GM19351 (cell line): ENCODE results near the gene ARID5B.

Experiments
- ATAC-seq: cut with Tn5 transposase; IDR thresholded peaks from one replicate; pipeline ENCODE4 v1.9.1; 2021; ENCODE audit warnings: mild to moderate bottlenecking, moderate library complexity; ENCODE audit not compliant: unreplicated experiment

ARID5B gene

GRCh38 chr10:62113680-62114079, 212.2 kb downstream of the ARID5B start:
- ATAC-seq = no peak

DNA sequence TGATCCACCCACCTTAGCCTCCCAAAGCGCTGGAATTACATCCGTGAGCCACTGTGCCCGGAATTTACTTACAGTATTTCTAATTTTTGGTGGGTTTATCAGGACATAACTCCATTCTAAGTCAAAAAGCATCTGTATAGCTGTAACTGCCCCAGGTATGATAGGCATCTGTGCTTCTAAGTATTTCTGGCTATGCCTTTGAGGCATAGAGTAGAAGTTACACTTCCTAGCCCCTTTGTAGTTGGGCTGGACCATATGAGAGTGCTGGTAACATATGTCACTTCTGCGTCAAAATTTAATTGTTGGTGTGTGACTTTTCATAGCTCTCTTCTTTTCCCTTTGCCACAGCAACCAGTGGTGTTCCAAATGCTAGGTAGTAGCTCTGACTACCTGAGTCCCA, 213.8 kb downstream of the ARID5B start:
- ATAC-seq = no peak

DNA sequence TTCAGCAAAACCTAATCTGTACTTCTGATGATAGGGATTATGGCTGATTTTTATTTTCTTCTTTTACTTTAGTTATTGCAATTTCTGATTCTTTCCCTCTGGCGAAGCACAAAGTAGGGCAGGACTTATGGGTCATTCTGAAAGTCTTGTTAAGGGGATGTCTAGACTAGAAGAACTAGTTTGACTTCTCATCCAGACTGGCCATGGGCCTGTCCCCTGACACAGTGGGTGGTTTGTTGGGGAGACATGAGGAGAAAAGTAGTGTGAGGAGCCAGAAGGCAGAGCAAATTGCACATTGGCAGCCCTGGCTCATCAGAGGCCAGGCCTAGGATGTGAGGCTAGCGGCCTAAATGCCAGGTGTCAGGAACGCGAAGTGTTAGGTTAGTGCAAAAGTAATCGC, 214.3 kb downstream of the ARID5B start:
- ATAC-seq = no peak

DNA sequence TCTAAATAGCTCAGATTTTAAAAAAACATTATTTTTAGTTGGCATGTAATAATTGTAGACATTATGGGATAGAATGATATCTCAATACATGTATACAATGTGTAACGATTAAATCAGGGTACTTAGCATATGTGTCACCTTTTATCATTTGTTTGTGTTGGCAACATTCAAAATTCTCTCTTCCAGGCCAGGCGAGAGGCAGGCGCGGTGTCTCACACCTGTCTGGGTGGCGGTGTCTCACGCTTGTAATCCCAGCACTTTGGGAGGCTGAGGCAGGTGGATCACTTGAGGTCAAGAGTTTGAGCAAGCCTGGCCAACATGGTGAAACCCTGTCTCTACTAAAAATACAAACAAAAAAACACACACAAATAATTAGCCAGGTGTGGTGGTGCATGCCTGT, 215.4 kb downstream of the ARID5B start:
- no peak for ATAC-seq

DNA sequence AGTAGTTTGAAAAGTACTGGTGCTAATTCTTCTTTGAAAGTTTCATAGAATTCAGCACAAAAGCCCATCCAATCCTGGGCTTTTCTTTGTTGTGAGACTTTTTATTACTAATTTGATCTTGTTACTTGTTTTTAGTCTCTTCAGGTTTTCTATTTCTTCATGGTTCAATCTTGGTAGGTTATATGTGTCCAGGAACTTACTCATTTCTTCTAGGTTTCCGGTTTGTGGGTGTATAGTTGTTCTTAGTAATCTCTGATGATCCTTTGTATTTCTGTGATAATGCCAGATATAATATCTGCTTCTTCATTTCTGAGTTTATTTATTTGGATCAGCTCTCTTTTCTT, 219.7 kb downstream of the ARID5B start:
- no peak for ATAC-seq

GRCh38 chr10:62127975-62128374, 226.5 kb downstream of the ARID5B start:
- no peak for ATAC-seq

GRCh38 chr10:62130948-62131347, 229.4 kb downstream of the ARID5B start:
- ATAC-seq = no peak

DNA sequence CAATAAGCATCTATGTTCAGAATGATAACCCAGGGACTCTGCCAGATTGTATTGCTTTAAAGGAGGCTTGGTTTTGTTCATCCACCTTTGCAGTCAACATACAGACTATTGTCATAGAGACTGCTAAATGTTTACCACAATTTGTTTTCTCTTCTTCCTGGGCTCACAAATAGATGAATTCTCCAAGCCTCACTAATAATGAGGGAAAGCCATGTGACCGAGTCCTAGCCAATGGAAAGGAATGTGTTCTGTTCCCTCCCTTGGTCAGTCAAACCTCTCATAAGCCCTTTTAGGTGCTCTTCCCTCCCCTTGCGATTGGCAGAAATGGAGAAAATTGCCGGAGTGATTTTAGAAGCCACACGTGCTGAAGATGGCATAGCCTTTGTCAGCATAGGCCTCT, 230.2 kb downstream of the ARID5B start:
- ATAC-seq = no peak

- peak; percentile 93 for ATAC-seq
Observed at GRCh38 chr10:62133618-62134017, 232.1 kb downstream of the ARID5B start.

GRCh38 chr10:62136931-62137330, 235.4 kb downstream of the ARID5B start:
- no peak for ATAC-seq
